DND-41 (cell line): Measurements from ENCODE around the gene DOHH.

ENCODE experiments used
- ATAC-seq: fragments of 200-7000 bp; cut with Tn5 transposase; 3 replicates; pipeline ENCODE4 v1.9.1; 2021; ENCODE audit warnings: low read depth; ENCODE audit not compliant: insufficient read depth
- DNase-seq: peaks from one replicate; pipeline ENCODE4 v3.0.0-alpha.2; 2020
- H2AFZ ChIP-seq: 2 replicates; pipeline ENCODE4 v1.6.0; 2012; ENCODE audit warnings: low read depth, low read length
- H3K27ac ChIP-seq: 2 replicates; pipeline ENCODE4 v1.5.1; 2012; ENCODE audit warnings: low read length, inconsistent platforms
- H3K27me3 ChIP-seq: fragments of 200-600 bp; sonication (generic); 2 replicates; pipeline ENCODE4 v1.6.0; 2012; ENCODE audit warnings: low read length, mild to moderate bottlenecking, inconsistent platforms; ENCODE audit not compliant: insufficient read depth, poor library complexity
- H3K36me3 ChIP-seq: 2 replicates; pipeline ENCODE4 v1.5.1; 2012; ENCODE audit warnings: low read length, inconsistent platforms; ENCODE audit not compliant: insufficient read depth
- H3K4me1 ChIP-seq: 2 replicates; pipeline ENCODE4 v1.5.1; 2012; ENCODE audit warnings: mild to moderate bottlenecking, low read length; ENCODE audit not compliant: insufficient read depth
- H3K4me2 ChIP-seq: 2 replicates; pipeline ENCODE4 v1.6.0; 2012; ENCODE audit warnings: mild to moderate bottlenecking, moderate library complexity, low read length, inconsistent platforms; ENCODE audit not compliant: insufficient read depth
- H3K4me3 ChIP-seq, 2 experiments: fragments of 200-600 bp in 1 of 2; shearing (Covaris generic) in 1 of 2; 2 replicates each; pipeline ENCODE4 v1.5.1; 2012 to 2016; ENCODE audit warnings: inconsistent platforms in 2 of 2, low read length in 2 of 2, mild to moderate bottlenecking in 2 of 2, low read depth in 1 of 2, moderate library complexity in 1 of 2
- H3K79me2 ChIP-seq: 2 replicates; pipeline ENCODE4 v1.6.0; 2012; ENCODE audit warnings: low read length, inconsistent platforms; ENCODE audit not compliant: insufficient read depth
- H3K9ac ChIP-seq: 2 replicates; pipeline ENCODE4 v1.6.0; 2012; ENCODE audit warnings: low read depth, mild to moderate bottlenecking, inconsistent platforms, low read length, moderate library complexity
- H3K9me3 ChIP-seq: 2 replicates; pipeline ENCODE4 v1.5.1; 2012; ENCODE audit warnings: low read length, moderate library complexity, mild to moderate bottlenecking, inconsistent platforms; ENCODE audit not compliant: insufficient read depth, severe bottlenecking
- H4K20me1 ChIP-seq: 2 replicates; pipeline ENCODE4 v1.6.0; 2012; ENCODE audit warnings: low read length; ENCODE audit not compliant: insufficient read depth
- EZH2 ChIP-seq: IDR thresholded peaks from 3 replicates; pipeline ENCODE4 v1.6.1; 2012; ENCODE audit warnings: borderline replicate concordance, low read depth, mild to moderate bottlenecking, moderate library complexity, low read length, inconsistent platforms; ENCODE audit not compliant: severe bottlenecking
- TF ChIP-seq, protein P1 (sequence below): IDR thresholded peaks from 2 replicates; pipeline ENCODE4 v1.5.1; 2012; ENCODE audit warnings: borderline replicate concordance, low read length, moderate library complexity, mild to moderate bottlenecking; ENCODE audit not compliant: poor library complexity, severe bottlenecking; ENCODE audit errors: extremely low read depth

Gene DOHH

DNA sequence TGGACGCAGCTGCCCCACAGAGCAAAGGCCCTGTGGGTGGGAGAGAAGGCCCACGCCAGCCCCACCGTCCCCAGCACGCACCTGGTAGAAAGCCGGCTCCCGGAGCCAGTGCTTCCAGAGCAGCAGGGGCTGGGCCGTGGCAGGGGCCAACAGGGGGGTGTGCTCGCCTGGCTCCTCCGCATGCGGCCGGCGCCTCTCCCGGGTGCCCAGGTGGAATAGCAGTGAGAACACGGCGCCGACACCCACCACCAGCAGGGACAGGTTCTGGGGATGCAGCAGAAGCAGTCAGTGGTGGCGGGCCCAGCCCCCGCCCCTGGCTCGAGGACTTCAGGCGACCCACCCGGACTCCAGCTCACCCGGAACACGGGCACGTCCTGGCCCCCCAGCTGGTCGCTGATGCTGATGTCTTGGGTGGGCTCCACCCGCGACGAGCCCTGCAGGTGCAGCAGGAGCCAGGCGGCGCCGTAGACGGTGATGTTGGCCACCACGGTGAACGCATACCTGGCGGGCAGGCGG, 47.4 kb upstream of the DOHH start:
- H3K4me2 ChIP-seq, result no peak overlapping the region
- peaks cover 41% of the 10 kb centered on the region for H4K20me1 ChIP-seq
- DNase-seq, result no peak
- H3K9ac ChIP-seq, result no peak overlapping the region
- H3K9me3 ChIP-seq, result no peaks in the 10 kb centered on the region
- H3K4me3 ChIP-seq, result no peak overlapping the region
- H3K36me3 ChIP-seq, result peaks cover 53% of the 10 kb centered on the region
- TF ChIP-seq EZH2, result no peak
- TF ChIP-seq, protein P1, sequence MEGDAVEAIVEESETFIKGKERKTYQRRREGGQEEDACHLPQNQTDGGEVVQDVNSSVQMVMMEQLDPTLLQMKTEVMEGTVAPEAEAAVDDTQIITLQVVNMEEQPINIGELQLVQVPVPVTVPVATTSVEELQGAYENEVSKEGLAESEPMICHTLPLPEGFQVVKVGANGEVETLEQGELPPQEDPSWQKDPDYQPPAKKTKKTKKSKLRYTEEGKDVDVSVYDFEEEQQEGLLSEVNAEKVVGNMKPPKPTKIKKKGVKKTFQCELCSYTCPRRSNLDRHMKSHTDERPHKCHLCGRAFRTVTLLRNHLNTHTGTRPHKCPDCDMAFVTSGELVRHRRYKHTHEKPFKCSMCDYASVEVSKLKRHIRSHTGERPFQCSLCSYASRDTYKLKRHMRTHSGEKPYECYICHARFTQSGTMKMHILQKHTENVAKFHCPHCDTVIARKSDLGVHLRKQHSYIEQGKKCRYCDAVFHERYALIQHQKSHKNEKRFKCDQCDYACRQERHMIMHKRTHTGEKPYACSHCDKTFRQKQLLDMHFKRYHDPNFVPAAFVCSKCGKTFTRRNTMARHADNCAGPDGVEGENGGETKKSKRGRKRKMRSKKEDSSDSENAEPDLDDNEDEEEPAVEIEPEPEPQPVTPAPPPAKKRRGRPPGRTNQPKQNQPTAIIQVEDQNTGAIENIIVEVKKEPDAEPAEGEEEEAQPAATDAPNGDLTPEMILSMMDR, result no peak
- H3K79me2 ChIP-seq, result peaks cover 11% of the 10 kb centered on the region
- no peaks in the 10 kb centered on the region for H3K27me3 ChIP-seq
- no peaks in the 10 kb centered on the region for H3K4me1 ChIP-seq
- H2AFZ ChIP-seq, result no peak overlapping the region
- H3K27ac ChIP-seq, result no peak overlapping the region
- no peak for ATAC-seq

- no peak overlapping the region for H3K4me2 ChIP-seq
- peaks cover 43% of the 10 kb centered on the region for H4K20me1 ChIP-seq
- DNase-seq, result peak; percentile 35
- H3K27me3 ChIP-seq, result no peaks in the 10 kb centered on the region
- H3K79me2 ChIP-seq, result peaks cover 6% of the 10 kb centered on the region
- no peaks in the 10 kb centered on the region for H3K4me1 ChIP-seq
- no peak overlapping the region for H3K9ac ChIP-seq
- H3K36me3 ChIP-seq, result peaks cover 56% of the 10 kb centered on the region
- TF ChIP-seq EZH2, result no peak
- TF ChIP-seq, protein P1, result peak; percentile 67
- no peak overlapping the region for H3K4me3 ChIP-seq
- H2AFZ ChIP-seq, result no peak overlapping the region
- 0 out of 3 replicates have a peak, but pooled peaks have one; percentile 25 for ATAC-seq
- no peaks in the 10 kb centered on the region for H3K9me3 ChIP-seq
- H3K27ac ChIP-seq, result no peak overlapping the region
Measured at GRCh38 chr19:3547301-3547731, 46.8 kb upstream of the DOHH start.

DNA sequence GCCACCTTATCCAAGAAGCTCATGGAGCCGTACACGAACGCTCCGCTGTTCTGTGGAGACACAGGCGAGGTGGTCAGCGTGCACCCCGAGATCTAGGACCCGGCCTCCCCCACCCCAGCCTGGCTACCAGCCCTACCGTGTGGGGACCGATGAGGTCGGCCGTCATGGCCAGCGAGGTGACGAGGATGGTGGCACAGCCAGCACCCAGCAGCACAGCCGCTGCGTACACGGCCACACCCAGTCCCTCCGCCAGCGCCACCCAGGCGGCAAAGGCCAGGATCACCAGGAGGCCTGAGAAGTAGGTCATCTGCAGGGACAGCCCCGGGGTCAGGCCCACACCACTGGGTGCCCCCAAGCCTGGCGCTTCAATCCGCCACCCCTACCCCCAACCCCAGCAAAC, 45.6 kb upstream of the DOHH start:
- TF ChIP-seq EZH2, result no peak
- TF ChIP-seq, protein P1, result no peak
- H3K36me3 ChIP-seq, result peaks cover 56% of the 10 kb centered on the region
- H3K27ac ChIP-seq, result no peak overlapping the region
- no peak overlapping the region for H3K9ac ChIP-seq
- no peaks in the 10 kb centered on the region for H3K27me3 ChIP-seq
- H3K9me3 ChIP-seq, result no peaks in the 10 kb centered on the region
- DNase-seq, result no peak
- ATAC-seq, result no peak
- H4K20me1 ChIP-seq, result peaks cover 43% of the 10 kb centered on the region
- no peak overlapping the region for H3K4me2 ChIP-seq
- H3K4me1 ChIP-seq, result no peaks in the 10 kb centered on the region
- no peak overlapping the region for H3K4me3 ChIP-seq
- no peak overlapping the region for H2AFZ ChIP-seq
- H3K79me2 ChIP-seq, result no peaks in the 10 kb centered on the region

- TF ChIP-seq, protein P1, result no peak
- no peak for TF ChIP-seq EZH2
- Histone ChIP-seq H3K27me3 (no peaks in the 10 kb centered on the region), H3K9me3 (no peaks in the 10 kb centered on the region), H3K9ac (no peak overlapping the region), H3K4me1 (no peaks in the 10 kb centered on the region), H3K4me3 (no peak overlapping the region), H3K79me2 (no peaks in the 10 kb centered on the region), H3K4me2 (no peak overlapping the region), H3K36me3 (peaks cover 51% of the 10 kb centered on the region), H2AFZ (no peak overlapping the region), H3K27ac (no peak overlapping the region), H4K20me1 (peaks cover 43% of the 10 kb centered on the region)
- DNase-seq (no peak), ATAC-seq (no peak; the same call in 2 of the 3 replicates)
Measured at GRCh38 chr19:3545669-3546034, 45.2 kb upstream of the DOHH start.
